NCI-H1105 treated with DMSO at 0.1 percent for 48 hours (cell line): Measurements from ENCODE around the gene FRAT1.

Experiments
- DNase-seq: peaks from one replicate; lab custom pipeline; 2025; lab: John Stamatoyannopoulos, UW

The FRAT1 gene

GRCh38 chr10:97307866-97308780 lies 10.9 kb upstream of the FRAT1 start:
- DNase-seq = no peak

- DNase-seq = no peak
Observed at GRCh38 chr10:97311111-97311626, 7.9 kb upstream of the FRAT1 start.

- DNase-seq = no peak
Observed at GRCh38 chr10:97312897-97313296, 6.2 kb upstream of the FRAT1 start.

- DNase-seq = no peak
Observed at GRCh38 chr10:97314671-97315070, 4.4 kb upstream of the FRAT1 start.

- no peak for DNase-seq
Observed at GRCh38 chr10:97319671-97320479, 804 bp downstream of the FRAT1 start.

- DNase-seq = no peak
Observed at GRCh38 chr10:97320480-97321031, 1.5 kb downstream of the FRAT1 start.

- DNase-seq = peak; percentile 51
Observed at GRCh38 chr10:97321032-97321803, 2.1 kb downstream of the FRAT1 start.

- peak; percentile 73 for DNase-seq
Observed at GRCh38 chr10:97321804-97322190, 2.7 kb downstream of the FRAT1 start.

- DNase-seq = no peak
Observed at GRCh38 chr10:97323501-97323900, 4.4 kb downstream of the FRAT1 start.

GRCh38 chr10:97325754-97326153 lies 6.7 kb downstream of the FRAT1 start:
- DNase-seq = no peak

- DNase-seq = peak; percentile 2
Observed at GRCh38 chr10:97327348-97328294, 8.6 kb downstream of the FRAT1 start.

- DNase-seq = no peak
Observed at GRCh38 chr10:97328646-97329453, 9.8 kb downstream of the FRAT1 start.

- no peak for DNase-seq
Observed at GRCh38 chr10:97329766-97330165, 10.7 kb downstream of the FRAT1 start.

- DNase-seq = no peak
Observed at GRCh38 chr10:97331153-97331703, 12.2 kb downstream of the FRAT1 start.

- no peak for DNase-seq
Observed at GRCh38 chr10:97332591-97333350, 13.7 kb downstream of the FRAT1 start.

GRCh38 chr10:97333351-97333600 lies 14.2 kb downstream of the FRAT1 start:
- peak; percentile 7 for DNase-seq

GRCh38 chr10:97333601-97334369 lies 14.7 kb downstream of the FRAT1 start:
- no peak for DNase-seq
